Measurements from ENCODE around the gene CCDC183.

GRCh38 chr9:136773386-136774044 is 22.6 kb upstream of the CCDC183 start:
- TF ChIP-seq CTCF (IDR thresholded peaks at IDR 0.05) (no peak), POLR2A (IDR thresholded peaks at IDR 0.05) (no peak), EP300 (IDR thresholded peaks at IDR 0.05; ENCODE audit: low read depth) (no peak)
